ENCODE data around the gene MSH6. TPM values are rescaled to one million over a fixed set of nuclear protein-coding genes. Genes with fewer than 3 reads are reported as not detected.
A peak's percentile ranks its signal among the peaks of the same experiment; 100 is the strongest.

Gene MSH6
- total and polyA plus RNA-seq, 2 of the 13 experiments (the other 11 are each of a cell fraction or from before 2014, with no cell fraction given) = 20.8 to 113 TPM

DNA sequence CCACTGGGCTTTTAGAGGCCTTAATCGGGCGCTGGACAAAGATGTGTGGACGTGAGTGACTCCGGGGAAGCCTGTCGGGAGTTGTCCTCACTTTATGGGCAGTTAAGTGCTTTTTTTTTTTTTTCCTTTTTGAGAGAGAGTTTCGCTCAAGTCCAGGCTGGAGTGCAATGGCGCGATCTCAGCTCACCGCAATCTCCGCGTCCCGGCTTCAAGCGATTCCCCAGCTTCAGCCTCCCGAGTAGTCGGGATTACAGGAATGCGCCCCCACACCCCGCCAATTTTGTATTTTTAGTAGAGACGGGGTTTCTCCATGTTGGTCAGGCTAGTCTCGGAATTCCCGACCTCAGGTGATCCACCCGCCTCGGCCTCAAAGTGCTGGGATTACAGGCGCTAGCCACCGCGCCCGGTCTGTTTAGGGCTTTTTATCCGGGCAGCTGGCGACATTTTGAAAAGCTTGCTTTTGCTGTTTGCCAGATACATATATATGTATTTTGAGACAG, 1.5 kb downstream of the MSH6 start (continued):
- TF ChIP-seq, protein P1, sequence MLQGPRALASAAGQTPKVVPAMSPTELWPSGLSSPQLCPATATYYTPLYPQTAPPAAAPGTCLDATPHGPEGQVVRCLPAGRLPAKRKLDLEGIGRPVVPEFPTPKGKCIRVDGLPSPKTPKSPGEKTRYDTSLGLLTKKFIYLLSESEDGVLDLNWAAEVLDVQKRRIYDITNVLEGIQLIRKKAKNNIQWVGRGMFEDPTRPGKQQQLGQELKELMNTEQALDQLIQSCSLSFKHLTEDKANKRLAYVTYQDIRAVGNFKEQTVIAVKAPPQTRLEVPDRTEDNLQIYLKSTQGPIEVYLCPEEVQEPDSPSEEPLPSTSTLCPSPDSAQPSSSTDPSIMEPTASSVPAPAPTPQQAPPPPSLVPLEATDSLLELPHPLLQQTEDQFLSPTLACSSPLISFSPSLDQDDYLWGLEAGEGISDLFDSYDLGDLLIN (CRISPR knock-in tag; IDR thresholded peaks at IDR 0.05; ENCODE audit: borderline replicate concordance) = no peak
- TF ChIP-seq KMT2A (CRISPR knock-in tag; IDR thresholded peaks at IDR 0.05) = no peak; the same call in 1 of the 2 replicates
- no peak for TF ChIP-seq CHD4 (IDR thresholded peaks at IDR 0.05; ENCODE audit: borderline replicate concordance, low read length)
- no peak for TF ChIP-seq NPAS2 (CRISPR knock-in tag; IDR thresholded peaks at IDR 0.05; ENCODE audit: borderline replicate concordance)
- TF ChIP-seq, protein P2, sequence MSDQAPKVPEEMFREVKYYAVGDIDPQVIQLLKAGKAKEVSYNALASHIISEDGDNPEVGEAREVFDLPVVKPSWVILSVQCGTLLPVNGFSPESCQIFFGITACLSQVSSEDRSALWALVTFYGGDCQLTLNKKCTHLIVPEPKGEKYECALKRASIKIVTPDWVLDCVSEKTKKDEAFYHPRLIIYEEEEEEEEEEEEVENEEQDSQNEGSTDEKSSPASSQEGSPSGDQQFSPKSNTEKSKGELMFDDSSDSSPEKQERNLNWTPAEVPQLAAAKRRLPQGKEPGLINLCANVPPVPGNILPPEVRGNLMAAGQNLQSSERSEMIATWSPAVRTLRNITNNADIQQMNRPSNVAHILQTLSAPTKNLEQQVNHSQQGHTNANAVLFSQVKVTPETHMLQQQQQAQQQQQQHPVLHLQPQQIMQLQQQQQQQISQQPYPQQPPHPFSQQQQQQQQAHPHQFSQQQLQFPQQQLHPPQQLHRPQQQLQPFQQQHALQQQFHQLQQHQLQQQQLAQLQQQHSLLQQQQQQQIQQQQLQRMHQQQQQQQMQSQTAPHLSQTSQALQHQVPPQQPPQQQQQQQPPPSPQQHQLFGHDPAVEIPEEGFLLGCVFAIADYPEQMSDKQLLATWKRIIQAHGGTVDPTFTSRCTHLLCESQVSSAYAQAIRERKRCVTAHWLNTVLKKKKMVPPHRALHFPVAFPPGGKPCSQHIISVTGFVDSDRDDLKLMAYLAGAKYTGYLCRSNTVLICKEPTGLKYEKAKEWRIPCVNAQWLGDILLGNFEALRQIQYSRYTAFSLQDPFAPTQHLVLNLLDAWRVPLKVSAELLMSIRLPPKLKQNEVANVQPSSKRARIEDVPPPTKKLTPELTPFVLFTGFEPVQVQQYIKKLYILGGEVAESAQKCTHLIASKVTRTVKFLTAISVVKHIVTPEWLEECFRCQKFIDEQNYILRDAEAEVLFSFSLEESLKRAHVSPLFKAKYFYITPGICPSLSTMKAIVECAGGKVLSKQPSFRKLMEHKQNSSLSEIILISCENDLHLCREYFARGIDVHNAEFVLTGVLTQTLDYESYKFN (CRISPR knock-in tag; conservative IDR thresholded peaks at IDR 0.05) = 0 out of 2 replicates have a peak, but pooled peaks have one; percentile 3
- no peak for TF ChIP-seq ZNF816 (CRISPR knock-in tag; IDR thresholded peaks at IDR 0.05; ENCODE audit: borderline replicate concordance)
- TF ChIP-seq PHB2 (IDR thresholded peaks at IDR 0.05; ENCODE audit: partially characterized antibody) = no peak
- TF ChIP-seq, protein P3, sequence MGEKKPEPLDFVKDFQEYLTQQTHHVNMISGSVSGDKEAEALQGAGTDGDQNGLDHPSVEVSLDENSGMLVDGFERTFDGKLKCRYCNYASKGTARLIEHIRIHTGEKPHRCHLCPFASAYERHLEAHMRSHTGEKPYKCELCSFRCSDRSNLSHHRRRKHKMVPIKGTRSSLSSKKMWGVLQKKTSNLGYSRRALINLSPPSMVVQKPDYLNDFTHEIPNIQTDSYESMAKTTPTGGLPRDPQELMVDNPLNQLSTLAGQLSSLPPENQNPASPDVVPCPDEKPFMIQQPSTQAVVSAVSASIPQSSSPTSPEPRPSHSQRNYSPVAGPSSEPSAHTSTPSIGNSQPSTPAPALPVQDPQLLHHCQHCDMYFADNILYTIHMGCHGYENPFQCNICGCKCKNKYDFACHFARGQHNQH (CRISPR knock-in tag; IDR thresholded peaks at IDR 0.05) = no peak
- TF ChIP-seq XBP1 (CRISPR knock-in tag; IDR thresholded peaks at IDR 0.05) = no peak
- no peak for TF ChIP-seq AGO2 (optimal IDR thresholded peaks at IDR 0.05; ENCODE audit: low read depth, low read length)
- TF ChIP-seq, protein P4, sequence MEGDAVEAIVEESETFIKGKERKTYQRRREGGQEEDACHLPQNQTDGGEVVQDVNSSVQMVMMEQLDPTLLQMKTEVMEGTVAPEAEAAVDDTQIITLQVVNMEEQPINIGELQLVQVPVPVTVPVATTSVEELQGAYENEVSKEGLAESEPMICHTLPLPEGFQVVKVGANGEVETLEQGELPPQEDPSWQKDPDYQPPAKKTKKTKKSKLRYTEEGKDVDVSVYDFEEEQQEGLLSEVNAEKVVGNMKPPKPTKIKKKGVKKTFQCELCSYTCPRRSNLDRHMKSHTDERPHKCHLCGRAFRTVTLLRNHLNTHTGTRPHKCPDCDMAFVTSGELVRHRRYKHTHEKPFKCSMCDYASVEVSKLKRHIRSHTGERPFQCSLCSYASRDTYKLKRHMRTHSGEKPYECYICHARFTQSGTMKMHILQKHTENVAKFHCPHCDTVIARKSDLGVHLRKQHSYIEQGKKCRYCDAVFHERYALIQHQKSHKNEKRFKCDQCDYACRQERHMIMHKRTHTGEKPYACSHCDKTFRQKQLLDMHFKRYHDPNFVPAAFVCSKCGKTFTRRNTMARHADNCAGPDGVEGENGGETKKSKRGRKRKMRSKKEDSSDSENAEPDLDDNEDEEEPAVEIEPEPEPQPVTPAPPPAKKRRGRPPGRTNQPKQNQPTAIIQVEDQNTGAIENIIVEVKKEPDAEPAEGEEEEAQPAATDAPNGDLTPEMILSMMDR (CRISPR knock-in tag; IDR thresholded peaks at IDR 0.05) = no peak
- no peak for TF ChIP-seq JUNB (CRISPR knock-in tag; IDR thresholded peaks at IDR 0.05; ENCODE audit: borderline replicate concordance)
- TF ChIP-seq, protein P5, sequence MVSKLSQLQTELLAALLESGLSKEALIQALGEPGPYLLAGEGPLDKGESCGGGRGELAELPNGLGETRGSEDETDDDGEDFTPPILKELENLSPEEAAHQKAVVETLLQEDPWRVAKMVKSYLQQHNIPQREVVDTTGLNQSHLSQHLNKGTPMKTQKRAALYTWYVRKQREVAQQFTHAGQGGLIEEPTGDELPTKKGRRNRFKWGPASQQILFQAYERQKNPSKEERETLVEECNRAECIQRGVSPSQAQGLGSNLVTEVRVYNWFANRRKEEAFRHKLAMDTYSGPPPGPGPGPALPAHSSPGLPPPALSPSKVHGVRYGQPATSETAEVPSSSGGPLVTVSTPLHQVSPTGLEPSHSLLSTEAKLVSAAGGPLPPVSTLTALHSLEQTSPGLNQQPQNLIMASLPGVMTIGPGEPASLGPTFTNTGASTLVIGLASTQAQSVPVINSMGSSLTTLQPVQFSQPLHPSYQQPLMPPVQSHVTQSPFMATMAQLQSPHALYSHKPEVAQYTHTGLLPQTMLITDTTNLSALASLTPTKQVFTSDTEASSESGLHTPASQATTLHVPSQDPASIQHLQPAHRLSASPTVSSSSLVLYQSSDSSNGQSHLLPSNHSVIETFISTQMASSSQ (IDR thresholded peaks at IDR 0.05; ENCODE audit: low read depth) = no peak
- TF ChIP-seq, protein P5 (CRISPR knock-in tag; IDR thresholded peaks at IDR 0.05; ENCODE audit: borderline replicate concordance) = no peak
- TF ChIP-seq ZNF547 (CRISPR knock-in tag; IDR thresholded peaks at IDR 0.05) = no peak
